Kidney epithelial cell (primary cell): ENCODE results near the gene ATM. TPM values are rescaled to one million over a fixed set of nuclear protein-coding genes. Genes with fewer than 3 reads are reported as not detected.

ENCODE experiments used
- DNase-seq: peaks from one replicate; pipeline ENCODE4 v3.0.0-alpha.2; 2010; ENCODE audit warnings: low read depth
- H3K27me3 ChIP-seq: 2 replicates; pipeline ENCODE4 v1.6.0; 2011; ENCODE audit warnings: low read length; ENCODE audit not compliant: control insufficient read depth, insufficient read depth
- H3K36me3 ChIP-seq: 2 replicates; pipeline ENCODE4 v1.5.1; 2011; ENCODE audit warnings: low read length; ENCODE audit not compliant: control insufficient read depth, insufficient read depth
- H3K4me3 ChIP-seq: 2 replicates; pipeline ENCODE4 v1.5.1; 2011; ENCODE audit warnings: low read depth, mild to moderate bottlenecking, control low read depth, low read length
- total RNA-seq: library from RNA; depleted of rRNA; stranded (reverse); fragments of >200 nt; gene quantifications from 2 replicates; pipeline ENCODE4 v1.2.3, GENCODE V29; 2015
- TF ChIP-seq, protein P1 (sequence below): IDR thresholded peaks from 2 replicates; pipeline ENCODE4 v1.5.1; 2011; ENCODE audit warnings: mild to moderate bottlenecking, moderate library complexity, low read length, control low read depth, inconsistent platforms; ENCODE audit not compliant: insufficient read depth, poor library complexity, severe bottlenecking

ATM gene
- total RNA-seq, 1 donor from 2014 or later = 28.5 TPM

DNA sequence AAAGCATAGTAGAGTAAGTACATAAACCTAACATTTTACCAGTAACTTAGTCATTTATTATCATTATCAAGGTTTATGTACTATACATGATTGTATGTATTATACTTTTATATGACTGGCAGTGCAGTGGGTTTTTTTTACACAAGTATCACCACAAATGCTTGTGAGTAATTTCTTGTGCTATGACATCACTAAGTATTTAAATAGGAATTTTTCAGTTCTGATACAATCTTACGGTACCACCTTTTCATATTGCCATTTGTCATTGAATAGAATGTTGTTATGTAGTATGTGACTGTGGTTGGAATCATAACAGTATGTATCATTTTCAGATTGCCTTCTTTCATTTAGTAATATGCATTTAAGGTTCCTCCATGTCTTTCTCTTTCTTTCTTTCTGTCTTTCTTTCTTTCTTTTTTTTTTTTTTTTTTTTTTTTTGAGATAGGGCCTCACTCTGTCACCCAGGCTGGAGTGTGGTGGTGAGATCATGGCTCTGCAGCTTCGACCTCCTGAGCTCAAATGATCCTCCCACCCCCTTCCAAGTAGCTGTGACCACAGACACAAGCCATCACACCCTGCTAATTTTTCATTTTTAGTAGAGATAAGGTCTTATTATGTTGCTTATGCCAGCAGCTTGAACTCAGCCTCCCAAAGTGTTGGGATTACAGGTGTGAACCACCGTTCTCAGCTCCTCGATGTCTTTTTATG is 18.6 kb downstream of the ATM start:
- H3K4me3 ChIP-seq = no peak overlapping the region
- no peaks in the 10 kb centered on the region for H3K27me3 ChIP-seq
- peaks cover 1% of the 10 kb centered on the region for H3K36me3 ChIP-seq
- TF ChIP-seq, protein P1, sequence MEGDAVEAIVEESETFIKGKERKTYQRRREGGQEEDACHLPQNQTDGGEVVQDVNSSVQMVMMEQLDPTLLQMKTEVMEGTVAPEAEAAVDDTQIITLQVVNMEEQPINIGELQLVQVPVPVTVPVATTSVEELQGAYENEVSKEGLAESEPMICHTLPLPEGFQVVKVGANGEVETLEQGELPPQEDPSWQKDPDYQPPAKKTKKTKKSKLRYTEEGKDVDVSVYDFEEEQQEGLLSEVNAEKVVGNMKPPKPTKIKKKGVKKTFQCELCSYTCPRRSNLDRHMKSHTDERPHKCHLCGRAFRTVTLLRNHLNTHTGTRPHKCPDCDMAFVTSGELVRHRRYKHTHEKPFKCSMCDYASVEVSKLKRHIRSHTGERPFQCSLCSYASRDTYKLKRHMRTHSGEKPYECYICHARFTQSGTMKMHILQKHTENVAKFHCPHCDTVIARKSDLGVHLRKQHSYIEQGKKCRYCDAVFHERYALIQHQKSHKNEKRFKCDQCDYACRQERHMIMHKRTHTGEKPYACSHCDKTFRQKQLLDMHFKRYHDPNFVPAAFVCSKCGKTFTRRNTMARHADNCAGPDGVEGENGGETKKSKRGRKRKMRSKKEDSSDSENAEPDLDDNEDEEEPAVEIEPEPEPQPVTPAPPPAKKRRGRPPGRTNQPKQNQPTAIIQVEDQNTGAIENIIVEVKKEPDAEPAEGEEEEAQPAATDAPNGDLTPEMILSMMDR = no peak
- no peak for DNase-seq

DNA sequence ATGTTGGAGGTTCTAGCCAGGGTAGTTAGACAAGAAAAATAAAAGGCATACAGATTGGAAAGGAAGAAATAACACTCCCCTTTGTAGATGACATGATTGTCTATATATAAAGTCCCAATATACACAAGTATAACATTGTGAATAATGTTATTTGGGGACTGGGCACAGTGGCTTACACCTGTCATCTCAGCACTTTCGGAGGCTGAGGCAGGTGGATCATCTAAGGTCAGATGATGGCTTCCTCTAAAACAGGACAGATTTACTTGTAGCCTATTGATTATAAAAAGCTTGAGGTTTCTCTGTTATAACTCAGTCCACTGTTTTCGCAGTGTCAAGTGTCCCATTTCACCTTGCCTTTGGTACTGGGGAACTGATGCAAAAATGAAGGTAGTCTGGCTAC is 19.6 kb downstream of the ATM start:
- no peak for DNase-seq
- Histone ChIP-seq H3K27me3 (no peaks in the 10 kb centered on the region), H3K36me3 (no peaks in the 10 kb centered on the region), H3K4me3 (no peak overlapping the region)
- TF ChIP-seq, protein P1 = no peak

- H3K4me3 ChIP-seq = no peak overlapping the region
- H3K27me3 ChIP-seq = no peaks in the 10 kb centered on the region
- TF ChIP-seq, protein P1 = no peak
- no peaks in the 10 kb centered on the region for H3K36me3 ChIP-seq
- no peak for DNase-seq
Measured at GRCh38 chr11:108246308-108246707, 23.4 kb downstream of the ATM start.

DNA sequence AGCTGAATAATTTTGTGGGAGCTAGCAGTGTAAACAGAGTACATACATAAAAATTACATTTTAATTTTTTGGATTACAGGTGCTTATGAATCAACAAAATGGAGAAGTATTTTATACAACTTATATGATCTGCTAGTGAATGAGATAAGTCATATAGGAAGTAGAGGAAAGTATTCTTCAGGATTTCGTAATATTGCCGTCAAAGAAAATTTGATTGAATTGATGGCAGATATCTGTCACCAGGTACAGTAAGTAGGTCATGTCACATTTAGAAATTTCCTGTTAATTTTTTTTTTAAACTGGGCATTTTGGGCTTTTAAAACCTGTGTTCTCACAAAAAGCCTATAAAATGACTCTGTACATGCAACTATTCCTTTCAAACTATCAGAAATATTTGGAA is 24.0 kb downstream of the ATM start:
- Histone ChIP-seq H3K36me3 (no peaks in the 10 kb centered on the region), H3K4me3 (no peak overlapping the region), H3K27me3 (no peaks in the 10 kb centered on the region)
- DNase-seq = no peak
- TF ChIP-seq, protein P1 = no peak

DNA sequence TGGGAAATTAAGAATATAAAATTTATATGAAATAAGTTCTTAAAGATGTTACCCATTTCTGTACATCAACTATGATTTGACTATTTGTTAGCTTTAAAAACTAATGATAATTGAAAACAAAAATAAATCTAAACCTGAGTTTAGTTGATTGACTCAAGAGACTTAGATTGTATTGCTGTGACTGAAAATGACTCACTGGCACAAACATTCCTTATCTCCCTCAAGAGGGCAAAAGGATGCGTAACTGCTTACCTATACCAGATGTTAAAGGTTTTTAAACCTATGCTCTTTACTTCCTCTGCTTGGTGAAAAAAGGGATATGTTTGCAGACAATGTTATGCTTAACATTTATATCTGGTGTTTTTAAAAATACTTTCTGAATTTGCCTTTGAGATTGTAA is 30.3 kb downstream of the ATM start:
- no peak for DNase-seq
- H3K36me3 ChIP-seq = peaks cover 1% of the 10 kb centered on the region

More for the DNA sequence above, 30.3 kb downstream of the ATM start:
- no peak overlapping the region for H3K4me3 ChIP-seq
- no peaks in the 10 kb centered on the region for H3K27me3 ChIP-seq
- TF ChIP-seq, protein P1 = no peak
